ENCODE measurements around the gene SPPL3.

The SPPL3 gene

DNA sequence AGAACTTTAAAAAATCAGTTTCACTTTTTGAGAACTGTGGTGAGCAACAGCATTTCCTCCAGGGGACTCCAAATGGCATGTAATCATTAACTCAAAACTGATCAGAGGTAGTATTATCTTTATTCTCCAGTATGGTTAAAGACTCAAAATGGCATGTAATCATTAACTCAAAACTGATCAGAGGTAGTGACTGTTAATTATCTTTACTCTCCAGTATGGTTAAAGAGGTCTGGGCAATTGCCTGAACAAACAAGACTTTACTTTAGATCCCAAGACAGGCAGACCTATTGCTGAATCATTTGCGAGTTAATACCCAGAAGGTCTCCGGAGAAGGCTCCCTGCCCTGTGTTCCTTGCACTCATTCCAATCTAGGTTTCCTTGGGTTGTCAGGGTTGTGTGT, 185.1 kb downstream of the SPPL3 start:
- no peak overlapping the region for H3K27ac ChIP-seq
- no peak for TF ChIP-seq ZFX (IDR thresholded peaks at IDR 0.05)
- TF ChIP-seq, protein P1, sequence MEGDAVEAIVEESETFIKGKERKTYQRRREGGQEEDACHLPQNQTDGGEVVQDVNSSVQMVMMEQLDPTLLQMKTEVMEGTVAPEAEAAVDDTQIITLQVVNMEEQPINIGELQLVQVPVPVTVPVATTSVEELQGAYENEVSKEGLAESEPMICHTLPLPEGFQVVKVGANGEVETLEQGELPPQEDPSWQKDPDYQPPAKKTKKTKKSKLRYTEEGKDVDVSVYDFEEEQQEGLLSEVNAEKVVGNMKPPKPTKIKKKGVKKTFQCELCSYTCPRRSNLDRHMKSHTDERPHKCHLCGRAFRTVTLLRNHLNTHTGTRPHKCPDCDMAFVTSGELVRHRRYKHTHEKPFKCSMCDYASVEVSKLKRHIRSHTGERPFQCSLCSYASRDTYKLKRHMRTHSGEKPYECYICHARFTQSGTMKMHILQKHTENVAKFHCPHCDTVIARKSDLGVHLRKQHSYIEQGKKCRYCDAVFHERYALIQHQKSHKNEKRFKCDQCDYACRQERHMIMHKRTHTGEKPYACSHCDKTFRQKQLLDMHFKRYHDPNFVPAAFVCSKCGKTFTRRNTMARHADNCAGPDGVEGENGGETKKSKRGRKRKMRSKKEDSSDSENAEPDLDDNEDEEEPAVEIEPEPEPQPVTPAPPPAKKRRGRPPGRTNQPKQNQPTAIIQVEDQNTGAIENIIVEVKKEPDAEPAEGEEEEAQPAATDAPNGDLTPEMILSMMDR (conservative IDR thresholded peaks at IDR 0.05), result no peak

DNA sequence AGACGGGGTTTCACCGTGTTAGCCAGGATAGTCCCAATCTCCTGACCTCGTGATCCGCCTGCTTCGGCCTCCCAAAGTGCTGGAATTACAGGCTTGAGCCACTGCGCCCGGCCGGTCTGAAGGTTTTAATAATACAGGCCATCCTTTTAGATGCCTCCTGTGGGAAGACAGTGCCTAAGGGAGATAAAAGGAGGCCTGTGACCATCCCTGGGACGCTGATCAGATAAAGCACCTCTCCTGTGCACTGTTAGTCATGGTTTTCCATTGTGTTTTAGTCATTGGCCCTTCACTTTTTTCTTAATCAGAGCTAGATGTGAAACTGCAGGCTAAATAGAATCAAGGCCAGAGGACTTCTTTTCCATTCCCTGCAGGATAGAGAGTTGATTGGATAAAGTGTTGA, 186.1 kb downstream of the SPPL3 start:
- no peak for TF ChIP-seq ZFX (IDR thresholded peaks at IDR 0.05)
- TF ChIP-seq, protein P1 (conservative IDR thresholded peaks at IDR 0.05), result no peak
- H3K27ac ChIP-seq, result no peak overlapping the region

DNA sequence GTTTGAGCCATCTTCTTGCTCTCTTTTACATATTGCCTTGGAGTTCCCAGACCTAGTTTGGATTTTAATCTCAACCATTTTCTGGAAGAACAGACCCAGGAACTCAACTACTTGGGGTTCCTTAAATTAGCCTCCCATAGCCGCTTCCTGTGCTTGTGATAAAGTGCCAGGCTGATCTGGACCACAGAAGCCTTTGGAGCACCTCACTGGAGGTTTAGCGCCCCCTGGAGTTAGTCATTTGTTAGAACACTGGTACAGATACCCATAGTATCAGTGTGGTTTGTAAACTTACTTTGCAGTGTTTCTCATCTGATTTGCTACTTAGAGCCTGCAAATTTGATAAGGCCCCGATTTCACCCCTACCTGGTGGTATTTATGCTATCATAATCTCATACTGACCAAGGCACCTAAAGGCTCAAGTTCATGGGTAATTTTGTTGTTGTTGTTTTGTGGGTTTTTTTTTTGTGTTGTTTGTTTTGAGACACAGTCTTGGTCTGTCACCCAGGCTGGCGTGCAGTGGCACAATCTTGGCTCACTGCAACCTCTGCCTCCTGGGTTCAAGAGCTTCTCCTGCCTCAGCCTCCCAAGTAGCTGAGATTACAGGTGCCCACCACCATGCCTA, 190.2 kb downstream of the SPPL3 start:
- no peak for TF ChIP-seq ZFX (IDR thresholded peaks at IDR 0.05)
- TF ChIP-seq, protein P1 (conservative IDR thresholded peaks at IDR 0.05), result peak; percentile 88
- H3K27ac ChIP-seq, result no peak overlapping the region

DNA sequence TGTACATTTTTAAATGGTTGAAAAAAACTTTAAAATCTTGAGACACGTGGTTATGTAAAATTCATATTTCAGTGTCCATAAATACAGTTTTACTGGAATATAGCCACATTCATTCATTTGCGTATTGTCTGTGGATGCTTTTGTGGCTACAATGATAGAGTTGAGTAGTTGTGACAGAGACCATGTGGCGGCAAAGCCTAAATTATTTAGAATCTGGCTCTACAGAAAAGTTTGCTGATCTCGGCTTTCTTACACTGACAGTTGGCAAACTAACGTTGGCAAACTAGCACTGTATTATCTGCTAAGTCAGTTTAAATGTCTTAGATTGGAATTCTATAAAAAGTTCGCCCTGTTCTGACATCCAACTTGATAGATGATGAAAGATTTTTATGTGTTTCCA, 191.5 kb downstream of the SPPL3 start:
- TF ChIP-seq, protein P1 (conservative IDR thresholded peaks at IDR 0.05), result no peak

More for the DNA sequence above, 191.5 kb downstream of the SPPL3 start:
- H3K27ac ChIP-seq, result no peak overlapping the region

Measured in C4-2B (cell line).